GM12865 (cell line): ENCODE results near the gene SLC6A5.

Experiments used
- DNase-seq: peaks from one replicate; pipeline ENCODE4 v3.0.0; 2010; ENCODE audit warnings: low read depth
- H3K4me3 ChIP-seq: 2 replicates; pipeline ENCODE4 v1.5.1; 2011; ENCODE audit warnings: mild to moderate bottlenecking, low read depth, low read length, control low read depth
- TF ChIP-seq, protein P1 (sequence below): IDR thresholded peaks from 2 replicates; pipeline ENCODE4 v1.5.1; 2011; ENCODE audit warnings: low read length, control low read depth, low read depth, inconsistent platforms; ENCODE audit not compliant: insufficient read depth; ENCODE audit errors: missing control alignments

SLC6A5 gene

DNA sequence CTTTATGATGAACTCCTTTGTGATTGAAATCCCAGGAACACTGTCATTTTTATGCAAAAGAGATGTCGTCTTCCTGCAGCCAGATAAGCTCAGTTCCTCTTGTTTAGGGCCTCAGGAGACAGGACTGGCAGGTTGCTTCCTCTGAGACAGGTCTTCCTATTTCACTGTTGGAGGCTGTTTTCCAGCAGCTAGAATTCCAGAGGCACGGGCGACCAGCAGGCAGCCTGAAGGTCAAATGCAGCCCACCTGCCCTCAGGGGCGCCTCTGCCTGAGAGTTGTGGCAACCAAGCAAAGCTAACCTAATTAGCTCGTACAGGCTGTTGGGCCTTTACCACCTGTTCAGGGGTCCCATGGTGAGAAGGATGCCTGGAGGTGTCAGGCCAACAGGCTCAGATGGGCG is 22.3 kb downstream of the SLC6A5 start:
- DNase-seq, result no peak
- no peak overlapping the region for H3K4me3 ChIP-seq
- TF ChIP-seq, protein P1, sequence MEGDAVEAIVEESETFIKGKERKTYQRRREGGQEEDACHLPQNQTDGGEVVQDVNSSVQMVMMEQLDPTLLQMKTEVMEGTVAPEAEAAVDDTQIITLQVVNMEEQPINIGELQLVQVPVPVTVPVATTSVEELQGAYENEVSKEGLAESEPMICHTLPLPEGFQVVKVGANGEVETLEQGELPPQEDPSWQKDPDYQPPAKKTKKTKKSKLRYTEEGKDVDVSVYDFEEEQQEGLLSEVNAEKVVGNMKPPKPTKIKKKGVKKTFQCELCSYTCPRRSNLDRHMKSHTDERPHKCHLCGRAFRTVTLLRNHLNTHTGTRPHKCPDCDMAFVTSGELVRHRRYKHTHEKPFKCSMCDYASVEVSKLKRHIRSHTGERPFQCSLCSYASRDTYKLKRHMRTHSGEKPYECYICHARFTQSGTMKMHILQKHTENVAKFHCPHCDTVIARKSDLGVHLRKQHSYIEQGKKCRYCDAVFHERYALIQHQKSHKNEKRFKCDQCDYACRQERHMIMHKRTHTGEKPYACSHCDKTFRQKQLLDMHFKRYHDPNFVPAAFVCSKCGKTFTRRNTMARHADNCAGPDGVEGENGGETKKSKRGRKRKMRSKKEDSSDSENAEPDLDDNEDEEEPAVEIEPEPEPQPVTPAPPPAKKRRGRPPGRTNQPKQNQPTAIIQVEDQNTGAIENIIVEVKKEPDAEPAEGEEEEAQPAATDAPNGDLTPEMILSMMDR, result no peak

DNA sequence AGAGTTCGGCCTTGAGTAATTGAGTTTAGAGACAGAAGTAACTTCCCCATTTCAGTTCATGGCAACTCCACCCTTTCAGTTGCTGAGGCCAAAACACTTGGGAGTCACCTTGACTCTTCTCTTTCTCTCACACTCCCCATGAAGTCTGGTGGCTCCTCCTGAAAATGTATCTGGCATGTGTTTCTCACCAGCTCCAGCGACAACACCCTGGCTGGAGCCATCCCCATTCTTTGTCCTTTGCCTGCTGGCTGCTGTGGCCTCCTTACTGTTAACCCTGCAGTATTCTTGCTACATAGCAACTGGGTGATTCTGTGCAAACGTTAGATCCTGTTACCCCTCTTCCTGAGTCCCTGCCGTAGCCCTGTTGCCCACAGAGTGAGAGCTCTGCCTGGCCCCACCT is 23.8 kb downstream of the SLC6A5 start:
- DNase-seq, result no peak
- H3K4me3 ChIP-seq, result no peak overlapping the region
- TF ChIP-seq, protein P1, result no peak

DNA sequence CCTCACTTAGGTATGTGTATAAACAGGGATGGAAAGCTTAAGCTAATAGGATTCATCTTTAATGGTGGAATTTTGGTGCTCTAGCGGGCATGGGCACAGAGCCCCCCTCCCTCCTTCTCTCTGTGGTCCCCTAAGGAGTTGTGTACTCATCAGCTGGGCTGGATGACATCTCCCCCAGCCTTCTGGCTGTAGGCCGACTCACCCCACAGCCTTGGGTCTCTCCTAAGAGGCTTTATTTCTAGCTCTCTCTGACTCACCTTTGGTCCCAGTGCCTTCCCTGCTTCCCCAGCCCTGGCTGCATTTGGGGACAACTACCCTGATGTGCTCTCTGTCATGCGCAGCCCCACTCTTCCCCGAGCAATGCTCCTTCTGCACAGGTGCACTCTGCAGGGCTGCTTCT is 26.9 kb downstream of the SLC6A5 start:
- TF ChIP-seq, protein P1, result no peak
- no peak overlapping the region for H3K4me3 ChIP-seq
- DNase-seq, result no peak

DNA sequence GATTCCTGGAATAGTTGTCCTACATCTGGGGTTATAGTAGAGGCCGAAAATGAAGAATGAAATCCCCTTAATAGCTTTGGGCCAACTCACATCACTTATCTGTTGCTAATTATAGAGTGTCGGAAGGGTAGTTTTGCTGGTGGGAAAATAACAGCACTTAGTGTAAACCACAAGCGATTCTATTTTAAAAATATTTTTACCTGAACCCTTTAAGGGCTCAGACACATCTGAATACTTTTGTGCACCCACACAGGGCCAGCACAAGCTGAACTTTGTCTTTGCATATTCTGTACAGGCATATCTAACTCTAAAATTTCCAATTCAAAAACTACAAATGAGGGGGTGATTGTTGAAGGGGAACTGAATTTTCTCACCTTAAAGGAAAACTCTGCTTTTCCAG is 27.6 kb downstream of the SLC6A5 start:
- TF ChIP-seq, protein P1, result no peak
- DNase-seq, result no peak
- no peak overlapping the region for H3K4me3 ChIP-seq

DNA sequence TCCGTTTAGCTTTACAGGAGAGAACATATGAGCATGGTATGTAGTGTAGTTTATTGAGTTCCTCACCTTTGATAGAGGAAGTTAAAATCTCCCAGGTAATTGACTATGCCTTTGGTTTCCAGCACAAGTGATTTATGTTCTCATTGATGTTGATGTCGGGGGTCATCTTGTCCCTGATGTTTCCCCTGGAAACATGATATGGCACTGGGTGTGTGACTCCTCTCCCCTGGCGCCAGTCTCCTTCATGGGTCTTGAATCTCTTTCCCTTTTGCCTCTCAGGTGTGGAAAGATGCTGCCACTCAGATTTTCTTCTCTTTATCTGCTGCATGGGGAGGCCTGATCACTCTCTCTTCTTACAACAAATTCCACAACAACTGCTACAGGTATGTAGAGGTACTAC is 28.3 kb downstream of the SLC6A5 start:
- H3K4me3 ChIP-seq, result no peak overlapping the region
- DNase-seq, result no peak
- TF ChIP-seq, protein P1, result no peak

DNA sequence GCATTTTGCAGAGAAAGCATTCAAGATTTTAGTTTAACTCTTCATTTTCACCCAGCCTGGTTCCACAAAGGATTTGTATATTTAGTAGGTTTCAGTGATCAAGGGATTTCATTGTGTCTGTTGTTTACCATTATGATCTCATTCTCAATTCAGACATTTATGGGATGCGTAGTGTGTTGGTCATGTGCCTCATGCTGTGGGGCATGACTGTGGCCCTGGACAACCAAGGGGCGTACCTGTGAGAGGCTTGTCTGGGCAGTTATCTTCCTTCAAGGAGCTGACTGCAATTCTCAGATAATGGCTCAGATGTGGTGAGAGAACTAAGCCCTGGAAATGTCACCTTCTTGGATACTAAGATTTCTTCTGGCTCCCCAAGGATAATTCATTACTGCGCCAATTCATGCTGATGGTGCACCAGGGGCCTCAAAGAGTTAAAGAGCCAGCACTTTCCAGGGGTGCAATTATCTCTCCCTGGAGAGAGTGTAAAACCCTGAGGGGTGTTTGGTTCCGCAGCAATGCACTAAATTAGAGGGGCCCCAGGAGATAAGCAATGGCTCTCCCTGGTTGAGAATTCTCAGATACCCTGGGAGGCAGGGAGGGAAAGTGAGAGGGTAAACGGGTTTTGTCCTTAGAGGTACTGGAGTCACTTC is 32.2 kb downstream of the SLC6A5 start:
- TF ChIP-seq, protein P1, result no peak
- no peak for DNase-seq
- no peak overlapping the region for H3K4me3 ChIP-seq

DNA sequence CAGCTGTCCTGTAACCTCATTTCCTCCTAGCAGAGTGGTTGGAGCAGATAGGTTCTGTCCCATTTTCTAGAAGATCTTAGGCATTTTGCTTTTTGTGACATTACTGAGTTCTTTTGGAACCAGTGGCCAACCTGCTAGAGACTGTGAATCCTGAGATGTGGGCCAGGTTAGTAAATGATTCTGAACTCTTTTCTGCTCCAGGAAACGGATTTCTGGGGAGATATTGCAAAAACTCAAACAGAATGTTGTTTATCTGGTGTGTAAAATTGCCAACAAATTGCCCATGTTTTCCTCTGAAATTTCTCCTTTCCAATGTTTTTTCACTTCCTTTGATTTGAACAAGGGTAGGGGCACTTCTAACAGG is 32.7 kb downstream of the SLC6A5 start:
- H3K4me3 ChIP-seq, result no peak overlapping the region
- TF ChIP-seq, protein P1, result no peak
- DNase-seq, result no peak
